HG02678 (cell line): Measurements from ENCODE around the gene CEP170.
A peak's percentile ranks its signal among the peaks of the same experiment; 100 is the strongest.
"Not testable (repeated sequence)": the region's sequence is repeated elsewhere in the genome, so short reads cannot be mapped to it uniquely, and the experiment has no call there.

Source experiments
- ATAC-seq: cut with Tn5 transposase; IDR thresholded peaks from one replicate; pipeline ENCODE4 v1.9.1; 2021; ENCODE audit warnings: mild to moderate bottlenecking, moderate library complexity; ENCODE audit not compliant: unreplicated experiment

Gene CEP170

GRCh38 chr1:243236604-243237252 lies 18.4 kb downstream of the CEP170 start:
- ATAC-seq = peak; percentile 75

DNA sequence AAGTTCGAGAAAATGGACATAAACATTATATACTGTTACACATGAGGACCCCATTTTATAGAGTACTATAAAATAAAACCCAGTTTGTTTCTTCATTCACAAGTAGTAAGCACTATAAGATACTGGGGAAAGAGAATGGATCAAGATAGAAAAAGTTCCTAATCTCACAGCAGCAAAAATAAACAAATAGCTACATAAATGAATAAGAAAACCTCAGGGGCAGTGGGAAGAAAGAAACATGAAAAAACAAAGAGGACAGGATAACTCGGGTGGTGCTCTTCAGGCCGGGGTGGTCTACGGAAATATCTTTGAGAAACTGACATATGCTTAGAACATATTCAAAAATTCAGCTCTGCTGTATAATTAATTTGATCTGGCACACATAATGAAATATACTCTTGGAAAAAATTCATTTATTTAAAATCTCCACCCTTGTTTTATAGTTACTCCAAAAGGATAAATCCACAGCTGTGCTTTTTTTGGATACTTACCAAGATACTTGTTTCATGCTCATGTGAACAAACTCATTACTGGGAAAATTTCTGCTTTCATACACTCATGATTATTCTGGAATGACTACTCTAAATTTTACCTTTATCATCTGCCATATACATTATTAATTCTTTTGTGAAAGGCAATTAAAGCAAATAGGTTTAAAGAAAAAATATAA lies 20.0 kb downstream of the CEP170 start:
- ATAC-seq = no peak

DNA sequence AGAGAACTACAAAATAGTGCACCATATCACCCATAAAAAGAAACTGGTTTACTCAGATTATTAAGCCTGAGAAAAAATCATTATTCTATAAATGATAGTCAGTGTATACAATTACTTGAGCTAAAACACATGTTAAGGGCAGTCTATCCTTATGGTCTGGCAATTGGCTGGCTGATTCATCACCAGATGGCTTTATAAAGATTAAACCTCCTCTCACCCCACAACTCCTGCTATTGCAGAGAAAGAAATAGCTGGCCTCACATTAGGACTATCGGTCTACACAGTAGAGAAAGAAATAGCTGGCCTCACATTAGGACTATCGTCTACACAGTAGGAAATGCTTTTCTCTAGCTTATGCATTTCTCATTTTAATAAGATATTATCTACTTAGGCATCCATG lies 21.2 kb downstream of the CEP170 start:
- no peak for ATAC-seq

DNA sequence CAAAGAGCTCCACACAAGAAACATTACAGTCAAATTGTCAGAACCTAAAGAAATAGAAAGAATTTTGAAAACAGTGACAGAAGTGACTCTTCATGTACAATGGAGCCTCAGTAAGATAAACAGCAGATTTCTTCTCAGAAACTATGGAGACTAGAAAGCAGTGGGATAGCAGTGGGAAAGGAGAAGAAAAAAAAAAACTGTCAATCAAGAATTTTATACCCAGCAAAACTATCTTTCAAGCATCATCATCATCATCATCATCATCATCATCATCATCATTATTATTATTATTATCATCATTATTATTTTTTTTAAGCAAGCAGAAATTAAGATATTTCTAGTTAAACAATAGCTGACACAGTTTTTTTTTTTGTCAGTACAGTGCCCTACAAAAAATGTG lies 24.2 kb downstream of the CEP170 start:
- ATAC-seq = no peak

DNA sequence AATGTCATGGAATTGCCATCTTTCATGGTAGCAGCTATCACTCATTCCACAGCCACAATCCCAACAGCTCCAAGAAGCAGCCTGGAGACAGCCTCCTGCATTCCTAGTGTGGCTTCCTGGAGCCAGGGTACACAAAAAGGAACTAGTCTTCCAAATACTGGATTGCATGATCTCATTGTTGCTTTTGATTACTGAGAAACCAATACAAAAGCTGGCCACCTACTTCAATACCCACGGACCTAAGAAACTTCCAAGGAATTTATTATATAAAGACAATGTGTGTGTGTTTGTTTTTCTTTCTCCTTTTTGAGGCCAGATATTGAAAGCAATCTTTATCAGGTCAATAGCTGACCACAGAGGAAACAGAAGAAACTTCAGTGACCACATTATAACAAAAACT lies 25.6 kb downstream of the CEP170 start:
- ATAC-seq = no peak

DNA sequence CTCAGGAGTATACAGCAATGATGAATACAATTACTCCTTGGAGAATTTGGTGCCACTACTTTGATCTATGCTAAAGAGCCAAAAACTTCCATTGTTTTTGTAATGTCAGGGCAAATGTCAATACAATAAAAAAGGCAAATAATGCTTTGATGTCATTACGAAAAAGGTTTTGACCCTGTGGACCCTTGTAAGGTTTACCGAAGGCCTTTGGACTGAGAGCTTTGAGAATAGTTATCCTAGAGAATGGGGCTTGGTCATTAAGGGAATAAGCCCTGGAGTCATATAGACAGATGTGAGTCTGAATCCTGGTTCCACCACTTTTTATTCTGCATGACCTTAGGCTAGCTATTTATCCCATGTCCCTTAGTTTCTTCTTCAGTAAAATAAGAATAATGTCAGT lies 27.5 kb downstream of the CEP170 start:
- no peak for ATAC-seq

DNA sequence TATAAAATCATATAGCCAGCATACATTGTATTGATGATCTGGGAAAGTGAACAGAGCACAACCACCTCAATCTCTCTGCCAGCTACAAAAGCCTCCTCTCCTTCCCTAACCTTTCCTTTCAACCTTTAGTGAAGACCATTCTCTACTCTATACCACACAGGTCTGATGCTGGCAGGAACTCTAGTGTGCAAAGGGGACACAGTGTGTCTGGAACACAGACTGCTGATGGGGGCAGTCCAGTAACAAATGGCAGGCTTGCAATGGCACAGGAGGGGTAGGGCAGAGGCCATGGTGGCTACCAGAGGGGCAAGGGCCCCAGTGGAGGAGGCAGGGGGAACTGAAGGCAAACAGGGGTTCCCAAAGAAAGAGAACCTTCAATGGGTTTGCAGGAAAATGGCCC lies 37.0 kb downstream of the CEP170 start:
- ATAC-seq = no peak

- no peak for ATAC-seq
Measured at GRCh38 chr1:243217349-243217748, 37.7 kb downstream of the CEP170 start.

- ATAC-seq = no peak
Measured at GRCh38 chr1:243216741-243217140, 38.3 kb downstream of the CEP170 start.

DNA sequence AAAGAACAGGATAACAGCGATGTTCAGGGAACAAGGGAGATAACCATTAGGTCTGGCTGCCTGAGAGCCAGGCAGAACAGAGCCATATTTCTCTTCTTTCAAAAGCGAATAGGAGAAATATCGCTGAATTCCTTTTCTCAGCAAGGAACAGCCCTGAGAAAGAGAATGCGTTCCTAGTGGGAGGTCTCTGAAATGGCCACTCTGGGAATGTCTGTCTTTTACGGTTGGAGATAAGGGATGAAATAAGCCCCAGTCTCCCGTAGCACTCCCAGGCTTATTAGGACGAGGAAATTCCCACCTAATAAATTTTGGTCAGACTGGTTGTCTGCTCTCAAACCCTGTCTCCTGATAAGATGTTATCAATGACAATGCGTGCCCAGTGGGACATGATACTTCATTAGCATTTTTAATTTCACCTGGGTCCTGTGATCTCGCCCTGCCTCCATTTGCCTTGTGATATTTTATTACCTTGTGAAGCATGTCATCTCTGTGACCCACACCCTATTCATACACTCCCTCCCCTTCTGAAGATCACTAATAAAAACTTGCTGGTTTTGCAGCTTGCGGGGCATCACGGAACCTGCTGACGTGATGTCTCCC lies 39.7 kb downstream of the CEP170 start:
- ATAC-seq = not testable (repeated sequence)

DNA sequence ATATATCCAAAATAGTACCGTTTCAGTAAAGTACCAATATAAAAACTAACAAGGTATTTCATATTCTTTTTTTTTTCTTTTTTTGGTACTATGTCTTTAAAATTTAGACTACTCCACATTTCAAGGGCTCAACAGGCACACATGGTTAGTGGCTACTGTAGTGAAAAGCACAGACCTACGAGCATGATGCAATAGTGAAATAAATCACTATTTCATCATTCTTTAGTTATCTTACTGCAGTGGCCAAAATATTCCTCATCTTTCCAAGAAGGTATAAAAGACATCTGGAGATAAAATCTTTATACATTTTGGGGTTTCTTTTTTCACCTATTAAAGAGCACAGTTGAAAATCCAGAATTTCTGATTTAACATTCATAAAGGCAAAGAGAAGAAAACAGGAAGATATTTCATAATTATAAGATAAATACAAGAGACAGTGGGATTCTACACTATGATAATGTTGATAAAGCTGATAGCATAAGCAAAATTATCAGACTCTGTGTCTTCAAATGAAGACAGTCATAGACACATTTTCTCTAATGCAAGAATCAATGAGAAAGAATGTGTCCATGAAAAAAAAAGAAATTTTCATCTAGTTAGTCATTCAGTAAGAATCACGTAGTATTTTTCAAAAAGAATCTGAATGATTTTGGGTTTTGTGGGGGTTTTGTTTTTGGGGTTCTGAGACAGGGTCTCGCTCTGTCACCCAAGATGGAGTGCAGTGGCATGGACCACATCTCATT lies 41.9 kb downstream of the CEP170 start:
- no peak for ATAC-seq

- ATAC-seq = not testable (repeated sequence)
Measured at GRCh38 chr1:243211984-243212383, 43.1 kb downstream of the CEP170 start.

- not testable (repeated sequence) for ATAC-seq
Measured at GRCh38 chr1:243205026-243205501, 50.0 kb downstream of the CEP170 start.

- ATAC-seq = not testable (repeated sequence)
Measured at GRCh38 chr1:243204336-243204735, 50.7 kb downstream of the CEP170 start.

DNA sequence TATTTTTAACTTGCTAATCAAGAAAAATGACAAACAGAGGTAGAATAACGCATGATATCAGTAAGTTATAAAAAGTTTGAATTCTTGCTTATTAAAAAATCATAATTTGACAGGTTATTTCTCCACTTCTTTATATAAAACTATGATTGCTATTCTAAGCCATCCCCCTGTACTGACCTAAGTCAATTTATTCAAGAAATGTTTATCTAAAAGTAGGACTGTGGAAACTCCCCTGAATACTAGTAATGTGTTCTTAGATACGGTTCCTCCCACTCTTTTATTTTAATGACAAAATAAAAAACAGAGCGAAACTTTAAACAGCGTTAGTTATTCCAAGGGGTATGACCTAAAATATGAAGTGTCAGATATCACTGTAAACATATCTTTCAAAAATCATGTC lies 51.9 kb downstream of the CEP170 start:
- ATAC-seq = not testable (repeated sequence)

DNA sequence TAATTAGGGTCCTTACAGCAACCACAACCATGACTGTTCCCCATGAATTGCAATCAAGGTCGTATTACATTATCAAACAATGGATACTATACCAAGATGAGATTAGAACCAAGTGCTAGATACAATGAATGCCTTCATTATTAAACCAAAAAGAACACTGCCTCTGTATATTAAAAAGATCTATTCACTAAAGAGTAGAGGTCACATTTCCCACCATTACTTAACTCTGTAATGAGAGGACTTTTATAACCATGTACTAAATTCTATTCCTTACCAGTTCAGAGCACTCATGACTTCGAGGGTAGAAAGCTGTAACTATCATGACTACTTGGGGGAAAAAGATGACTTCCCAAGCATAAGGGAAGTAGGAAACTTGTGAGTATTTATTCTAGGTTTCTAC lies 53.8 kb downstream of the CEP170 start:
- not testable (repeated sequence) for ATAC-seq

- not testable (repeated sequence) for ATAC-seq
Measured at GRCh38 chr1:243197524-243197923, 57.6 kb downstream of the CEP170 start.

DNA sequence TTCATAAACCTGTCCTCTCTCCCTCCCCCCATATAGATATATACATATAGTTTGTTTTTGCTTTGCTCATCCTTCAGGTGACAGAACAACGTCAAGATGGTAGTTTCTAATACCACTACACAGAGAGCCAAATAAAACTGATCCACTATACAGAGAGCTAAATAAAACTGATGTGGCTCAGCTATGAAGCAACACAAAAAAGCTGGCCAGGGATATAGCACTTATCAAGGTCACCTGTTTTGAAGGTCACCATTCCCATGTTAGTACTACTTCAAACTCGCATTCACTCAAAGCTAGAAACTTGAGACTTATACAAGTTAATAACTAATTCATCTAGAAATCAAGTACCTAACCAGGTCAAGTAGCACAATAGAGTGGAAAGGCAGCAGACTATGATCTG lies 61.8 kb downstream of the CEP170 start:
- not testable (repeated sequence) for ATAC-seq

- not testable (repeated sequence) for ATAC-seq
Measured at GRCh38 chr1:243186201-243186995, 68.7 kb downstream of the CEP170 start.

GRCh38 chr1:243184787-243185186 lies 70.3 kb downstream of the CEP170 start:
- not testable (repeated sequence) for ATAC-seq

GRCh38 chr1:243183661-243184060 lies 71.4 kb downstream of the CEP170 start:
- not testable (repeated sequence) for ATAC-seq
